HepG2 (cell line): ENCODE data around the gene PKD2L1.

Experiments
- CCAR2 ChIP-seq: fragments of 200-400 bp; formaldehyde crosslinking; optimal IDR thresholded peaks from 2 replicates; pipeline ENCODE3; 2018; ENCODE audit warnings: low read depth, mild to moderate bottlenecking, low read length, moderate library complexity
- ERF ChIP-seq: IDR thresholded peaks from 2 replicates; pipeline ENCODE4 v1.6.1; 2018; ENCODE audit warnings: missing biosample characterization, missing genetic modification reagents
- EZH2 ChIP-seq: conservative IDR thresholded peaks from 2 replicates; pipeline ENCODE4 v1.6.1; 2012; ENCODE audit warnings: mild to moderate bottlenecking, low read depth, low read length, moderate library complexity
- FOXP1 ChIP-seq, 2 experiments: fragments of 450-650 bp in 1 of 2; IDR thresholded peaks; 2 replicates each; pipeline ENCODE4 v1.6.1; 2017 to 2018; ENCODE audit warnings: antibody characterized with exemption in 1 of 2
- GABPA ChIP-seq, 2 experiments: IDR thresholded peaks; 2 replicates each; pipeline ENCODE4 v1.6.1; 2011 to 2016; ENCODE audit warnings: low read depth in 2 of 2, low read length in 1 of 2, missing biosample characterization in 1 of 2, missing genetic modification characterization in 1 of 2
- NR1H2 ChIP-seq: sonication (generic); formaldehyde crosslinking; IDR thresholded peaks from 2 replicates; pipeline ENCODE4 v1.8.1; 2022; ENCODE audit warnings: low read depth, missing genetic modification reagents, borderline replicate concordance
- POLR2A ChIP-seq, 2 experiments: IDR thresholded peaks; 2 replicates each; pipeline ENCODE4 v1.6.1; 2011; ENCODE audit warnings: low read depth in 2 of 2, low read length in 2 of 2, mild to moderate bottlenecking in 1 of 2, moderate library complexity in 1 of 2; ENCODE audit not compliant: insufficient read depth in 1 of 2
- TF ChIP-seq, protein P1 (sequence below): sonication (generic); formaldehyde crosslinking; IDR thresholded peaks from 2 replicates; pipeline ENCODE4 v1.5.0; 2020; ENCODE audit warnings: mild to moderate bottlenecking, missing genetic modification reagents, moderate library complexity
- TF ChIP-seq, protein P2 (sequence below): sonication (generic); formaldehyde crosslinking; IDR thresholded peaks from 2 replicates; pipeline ENCODE4 v1.8.1; 2022; ENCODE audit warnings: mild to moderate bottlenecking, missing genetic modification reagents
- TF ChIP-seq, protein P3 (sequence below): sonication (generic); formaldehyde crosslinking; IDR thresholded peaks from 2 replicates; pipeline ENCODE4 v1.4.0; 2020; ENCODE audit warnings: missing genetic modification reagents
- TF ChIP-seq, protein P4 (sequence below): sonication (generic); formaldehyde crosslinking; IDR thresholded peaks from 2 replicates; pipeline ENCODE4 v1.8.0; 2022; ENCODE audit warnings: mild to moderate bottlenecking, missing genetic modification reagents; ENCODE audit not compliant: insufficient replicate concordance
- TF ChIP-seq, protein P5 (sequence below), 2 experiments: sonication (generic) in 1 of 2; formaldehyde crosslinking in 1 of 2; IDR thresholded peaks; 2 replicates each; pipeline versions ENCODE4 v1.6.1 to v1.9.0; 2014 to 2022; ENCODE audit warnings: antibody characterized with exemption in 1 of 2, borderline replicate concordance in 1 of 2, inconsistent platforms in 1 of 2, low read depth in 1 of 2, missing genetic modification reagents in 1 of 2
- TF ChIP-seq, protein P6 (sequence below): sonication (generic); formaldehyde crosslinking; conservative IDR thresholded peaks from 2 replicates; pipeline ENCODE4 v1.4.0; 2020; ENCODE audit warnings: missing genetic modification reagents

DNA sequence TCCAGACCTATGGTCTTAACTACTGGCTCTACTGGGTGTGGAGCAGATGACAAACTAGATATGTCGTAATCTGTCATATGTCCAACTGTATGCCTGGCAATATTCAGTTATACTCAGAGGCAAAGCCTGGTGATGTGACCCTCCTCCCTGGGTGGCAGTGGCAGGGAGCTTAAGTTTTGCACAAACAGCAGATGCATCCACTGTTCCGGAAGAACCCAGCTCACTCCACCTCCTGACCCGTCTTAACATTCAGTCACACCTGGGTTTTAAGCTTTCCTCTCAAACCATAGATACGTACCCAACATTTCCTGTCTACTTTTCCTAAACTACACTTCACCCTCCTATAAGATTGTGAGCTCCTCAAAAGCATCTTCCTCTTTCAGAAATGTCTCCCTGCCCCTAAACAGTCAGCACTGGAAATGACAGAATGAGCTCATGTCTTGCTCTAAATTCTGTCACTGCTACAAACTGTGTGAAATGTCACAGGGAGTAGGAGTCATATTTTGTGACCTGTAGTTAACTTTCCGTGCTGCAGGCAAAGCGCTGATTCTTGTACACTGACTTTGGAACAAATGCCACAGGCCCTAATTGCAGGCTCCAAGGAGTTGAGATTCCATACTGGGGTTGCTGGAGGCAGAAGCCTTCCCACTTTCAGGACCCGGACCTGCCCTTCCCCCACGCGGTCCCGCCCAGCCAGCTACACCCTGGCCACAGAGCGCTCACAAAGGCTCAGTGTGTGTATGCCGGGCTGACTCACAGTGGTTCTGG is 40.9 kb upstream of the PKD2L1 start:
- TF ChIP-seq POLR2A (IDR thresholded peaks at IDR 0.05; ENCODE audit: insufficient read depth in 1 of 2, low read depth in 2 of 2, low read length in 2 of 2), result peak; percentile 49 to 88; a peak in 2 of 4 replicates
- TF ChIP-seq, protein P1, sequence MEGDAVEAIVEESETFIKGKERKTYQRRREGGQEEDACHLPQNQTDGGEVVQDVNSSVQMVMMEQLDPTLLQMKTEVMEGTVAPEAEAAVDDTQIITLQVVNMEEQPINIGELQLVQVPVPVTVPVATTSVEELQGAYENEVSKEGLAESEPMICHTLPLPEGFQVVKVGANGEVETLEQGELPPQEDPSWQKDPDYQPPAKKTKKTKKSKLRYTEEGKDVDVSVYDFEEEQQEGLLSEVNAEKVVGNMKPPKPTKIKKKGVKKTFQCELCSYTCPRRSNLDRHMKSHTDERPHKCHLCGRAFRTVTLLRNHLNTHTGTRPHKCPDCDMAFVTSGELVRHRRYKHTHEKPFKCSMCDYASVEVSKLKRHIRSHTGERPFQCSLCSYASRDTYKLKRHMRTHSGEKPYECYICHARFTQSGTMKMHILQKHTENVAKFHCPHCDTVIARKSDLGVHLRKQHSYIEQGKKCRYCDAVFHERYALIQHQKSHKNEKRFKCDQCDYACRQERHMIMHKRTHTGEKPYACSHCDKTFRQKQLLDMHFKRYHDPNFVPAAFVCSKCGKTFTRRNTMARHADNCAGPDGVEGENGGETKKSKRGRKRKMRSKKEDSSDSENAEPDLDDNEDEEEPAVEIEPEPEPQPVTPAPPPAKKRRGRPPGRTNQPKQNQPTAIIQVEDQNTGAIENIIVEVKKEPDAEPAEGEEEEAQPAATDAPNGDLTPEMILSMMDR, result no peak
- TF ChIP-seq, protein P2, sequence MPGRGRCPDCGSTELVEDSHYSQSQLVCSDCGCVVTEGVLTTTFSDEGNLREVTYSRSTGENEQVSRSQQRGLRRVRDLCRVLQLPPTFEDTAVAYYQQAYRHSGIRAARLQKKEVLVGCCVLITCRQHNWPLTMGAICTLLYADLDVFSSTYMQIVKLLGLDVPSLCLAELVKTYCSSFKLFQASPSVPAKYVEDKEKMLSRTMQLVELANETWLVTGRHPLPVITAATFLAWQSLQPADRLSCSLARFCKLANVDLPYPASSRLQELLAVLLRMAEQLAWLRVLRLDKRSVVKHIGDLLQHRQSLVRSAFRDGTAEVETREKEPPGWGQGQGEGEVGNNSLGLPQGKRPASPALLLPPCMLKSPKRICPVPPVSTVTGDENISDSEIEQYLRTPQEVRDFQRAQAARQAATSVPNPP, result no peak
- TF ChIP-seq GABPA (IDR thresholded peaks at IDR 0.05; ENCODE audit: low read depth, low read length), result no peak
- no peak for TF ChIP-seq GABPA (CRISPR knock-in tag; IDR thresholded peaks at IDR 0.05; ENCODE audit: low read depth)
- TF ChIP-seq, protein P3, sequence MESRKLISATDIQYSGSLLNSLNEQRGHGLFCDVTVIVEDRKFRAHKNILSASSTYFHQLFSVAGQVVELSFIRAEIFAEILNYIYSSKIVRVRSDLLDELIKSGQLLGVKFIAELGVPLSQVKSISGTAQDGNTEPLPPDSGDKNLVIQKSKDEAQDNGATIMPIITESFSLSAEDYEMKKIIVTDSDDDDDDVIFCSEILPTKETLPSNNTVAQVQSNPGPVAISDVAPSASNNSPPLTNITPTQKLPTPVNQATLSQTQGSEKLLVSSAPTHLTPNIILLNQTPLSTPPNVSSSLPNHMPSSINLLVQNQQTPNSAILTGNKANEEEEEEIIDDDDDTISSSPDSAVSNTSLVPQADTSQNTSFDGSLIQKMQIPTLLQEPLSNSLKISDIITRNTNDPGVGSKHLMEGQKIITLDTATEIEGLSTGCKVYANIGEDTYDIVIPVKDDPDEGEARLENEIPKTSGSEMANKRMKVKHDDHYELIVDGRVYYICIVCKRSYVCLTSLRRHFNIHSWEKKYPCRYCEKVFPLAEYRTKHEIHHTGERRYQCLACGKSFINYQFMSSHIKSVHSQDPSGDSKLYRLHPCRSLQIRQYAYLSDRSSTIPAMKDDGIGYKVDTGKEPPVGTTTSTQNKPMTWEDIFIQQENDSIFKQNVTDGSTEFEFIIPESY (CRISPR knock-in tag), result no peak
- TF ChIP-seq, protein P4, sequence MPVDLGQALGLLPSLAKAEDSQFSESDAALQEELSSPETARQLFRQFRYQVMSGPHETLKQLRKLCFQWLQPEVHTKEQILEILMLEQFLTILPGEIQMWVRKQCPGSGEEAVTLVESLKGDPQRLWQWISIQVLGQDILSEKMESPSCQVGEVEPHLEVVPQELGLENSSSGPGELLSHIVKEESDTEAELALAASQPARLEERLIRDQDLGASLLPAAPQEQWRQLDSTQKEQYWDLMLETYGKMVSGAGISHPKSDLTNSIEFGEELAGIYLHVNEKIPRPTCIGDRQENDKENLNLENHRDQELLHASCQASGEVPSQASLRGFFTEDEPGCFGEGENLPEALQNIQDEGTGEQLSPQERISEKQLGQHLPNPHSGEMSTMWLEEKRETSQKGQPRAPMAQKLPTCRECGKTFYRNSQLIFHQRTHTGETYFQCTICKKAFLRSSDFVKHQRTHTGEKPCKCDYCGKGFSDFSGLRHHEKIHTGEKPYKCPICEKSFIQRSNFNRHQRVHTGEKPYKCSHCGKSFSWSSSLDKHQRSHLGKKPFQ (CRISPR knock-in tag), result no peak
- peak; percentile 83; the same call in 1 of the 2 replicates for TF ChIP-seq NR1H2 (CRISPR knock-in tag)
- no peak for TF ChIP-seq EZH2
- TF ChIP-seq, protein P5, sequence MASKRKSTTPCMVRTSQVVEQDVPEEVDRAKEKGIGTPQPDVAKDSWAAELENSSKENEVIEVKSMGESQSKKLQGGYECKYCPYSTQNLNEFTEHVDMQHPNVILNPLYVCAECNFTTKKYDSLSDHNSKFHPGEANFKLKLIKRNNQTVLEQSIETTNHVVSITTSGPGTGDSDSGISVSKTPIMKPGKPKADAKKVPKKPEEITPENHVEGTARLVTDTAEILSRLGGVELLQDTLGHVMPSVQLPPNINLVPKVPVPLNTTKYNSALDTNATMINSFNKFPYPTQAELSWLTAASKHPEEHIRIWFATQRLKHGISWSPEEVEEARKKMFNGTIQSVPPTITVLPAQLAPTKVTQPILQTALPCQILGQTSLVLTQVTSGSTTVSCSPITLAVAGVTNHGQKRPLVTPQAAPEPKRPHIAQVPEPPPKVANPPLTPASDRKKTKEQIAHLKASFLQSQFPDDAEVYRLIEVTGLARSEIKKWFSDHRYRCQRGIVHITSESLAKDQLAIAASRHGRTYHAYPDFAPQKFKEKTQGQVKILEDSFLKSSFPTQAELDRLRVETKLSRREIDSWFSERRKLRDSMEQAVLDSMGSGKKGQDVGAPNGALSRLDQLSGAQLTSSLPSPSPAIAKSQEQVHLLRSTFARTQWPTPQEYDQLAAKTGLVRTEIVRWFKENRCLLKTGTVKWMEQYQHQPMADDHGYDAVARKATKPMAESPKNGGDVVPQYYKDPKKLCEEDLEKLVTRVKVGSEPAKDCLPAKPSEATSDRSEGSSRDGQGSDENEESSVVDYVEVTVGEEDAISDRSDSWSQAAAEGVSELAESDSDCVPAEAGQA (IDR thresholded peaks at IDR 0.05; ENCODE audit: low read depth), result no peak
- TF ChIP-seq, protein P5 (CRISPR knock-in tag; IDR thresholded peaks at IDR 0.05; ENCODE audit: borderline replicate concordance), result no peak
- peak; percentile 85 for TF ChIP-seq ERF (CRISPR knock-in tag)
- TF ChIP-seq FOXP1 (IDR thresholded peaks at IDR 0.05), result no peak
- TF ChIP-seq FOXP1 (CRISPR knock-in tag; IDR thresholded peaks at IDR 0.05), result peak; percentile 41
- TF ChIP-seq, protein P6, sequence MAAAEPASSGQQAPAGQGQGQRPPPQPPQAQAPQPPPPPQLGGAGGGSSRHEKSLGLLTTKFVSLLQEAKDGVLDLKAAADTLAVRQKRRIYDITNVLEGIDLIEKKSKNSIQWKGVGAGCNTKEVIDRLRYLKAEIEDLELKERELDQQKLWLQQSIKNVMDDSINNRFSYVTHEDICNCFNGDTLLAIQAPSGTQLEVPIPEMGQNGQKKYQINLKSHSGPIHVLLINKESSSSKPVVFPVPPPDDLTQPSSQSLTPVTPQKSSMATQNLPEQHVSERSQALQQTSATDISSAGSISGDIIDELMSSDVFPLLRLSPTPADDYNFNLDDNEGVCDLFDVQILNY, result no peak
- TF ChIP-seq CCAR2, result no peak
